C4-2B (cell line): Measurements from ENCODE around the gene MED12L.
"Not testable (repeated sequence)": the region's sequence is repeated elsewhere in the genome, so short reads cannot be mapped to it uniquely, and the experiment has no call there.

Experiments used
- CTCF ChIP-seq: fragments of 450-650 bp; conservative IDR thresholded peaks from 2 replicates; pipeline ENCODE4 v1.5.1; 2017; ENCODE audit warnings: mild to moderate bottlenecking
- ZFX ChIP-seq: fragments of 450-650 bp; IDR thresholded peaks from 2 replicates; pipeline ENCODE4 v1.6.1; 2017

GRCh38 chr3:151242006-151242405 is 156.5 kb downstream of the MED12L start:
- TF ChIP-seq CTCF, ZFX: not testable (repeated sequence)
